GM12865 (cell line): ENCODE measurements around the gene ATG2B.

Experiments
- DNase-seq: peaks from one replicate; pipeline ENCODE4 v3.0.0; 2010; ENCODE audit warnings: low read depth
- H3K4me3 ChIP-seq: 2 replicates; pipeline ENCODE4 v1.5.1; 2011; ENCODE audit warnings: mild to moderate bottlenecking, low read depth, low read length, control low read depth
- TF ChIP-seq, protein P1 (sequence below): IDR thresholded peaks from 2 replicates; pipeline ENCODE4 v1.5.1; 2011; ENCODE audit warnings: low read length, control low read depth, low read depth, inconsistent platforms; ENCODE audit not compliant: insufficient read depth; ENCODE audit errors: missing control alignments

Gene ATG2B

GRCh38 chr14:96318836-96319235 is 44.3 kb downstream of the ATG2B start:
- DNase-seq = no peak
- no peak overlapping the region for H3K4me3 ChIP-seq
- TF ChIP-seq, protein P1, sequence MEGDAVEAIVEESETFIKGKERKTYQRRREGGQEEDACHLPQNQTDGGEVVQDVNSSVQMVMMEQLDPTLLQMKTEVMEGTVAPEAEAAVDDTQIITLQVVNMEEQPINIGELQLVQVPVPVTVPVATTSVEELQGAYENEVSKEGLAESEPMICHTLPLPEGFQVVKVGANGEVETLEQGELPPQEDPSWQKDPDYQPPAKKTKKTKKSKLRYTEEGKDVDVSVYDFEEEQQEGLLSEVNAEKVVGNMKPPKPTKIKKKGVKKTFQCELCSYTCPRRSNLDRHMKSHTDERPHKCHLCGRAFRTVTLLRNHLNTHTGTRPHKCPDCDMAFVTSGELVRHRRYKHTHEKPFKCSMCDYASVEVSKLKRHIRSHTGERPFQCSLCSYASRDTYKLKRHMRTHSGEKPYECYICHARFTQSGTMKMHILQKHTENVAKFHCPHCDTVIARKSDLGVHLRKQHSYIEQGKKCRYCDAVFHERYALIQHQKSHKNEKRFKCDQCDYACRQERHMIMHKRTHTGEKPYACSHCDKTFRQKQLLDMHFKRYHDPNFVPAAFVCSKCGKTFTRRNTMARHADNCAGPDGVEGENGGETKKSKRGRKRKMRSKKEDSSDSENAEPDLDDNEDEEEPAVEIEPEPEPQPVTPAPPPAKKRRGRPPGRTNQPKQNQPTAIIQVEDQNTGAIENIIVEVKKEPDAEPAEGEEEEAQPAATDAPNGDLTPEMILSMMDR = no peak

GRCh38 chr14:96316087-96316486 is 47.1 kb downstream of the ATG2B start:
- TF ChIP-seq, protein P1 = no peak
- H3K4me3 ChIP-seq = no peak overlapping the region
- no peak for DNase-seq

DNA sequence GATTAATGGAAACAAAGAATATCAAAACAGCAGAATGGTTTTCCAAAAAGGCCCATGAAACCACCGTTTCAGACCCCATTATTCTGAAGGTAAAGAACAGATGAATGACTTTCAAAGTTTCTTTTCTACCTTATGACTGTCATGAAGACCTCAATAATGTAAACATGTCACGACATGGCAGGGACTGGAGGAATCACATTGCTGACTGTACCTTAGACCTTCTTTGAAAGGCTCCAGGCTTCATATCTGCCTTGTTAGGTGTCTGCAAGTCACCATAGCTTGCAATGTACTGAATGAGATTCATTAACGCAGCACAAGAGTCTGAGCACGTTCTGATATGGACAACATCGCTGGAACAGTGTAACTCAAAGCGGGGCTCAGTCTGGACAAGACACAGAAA is 52.2 kb downstream of the ATG2B start:
- no peak for DNase-seq
- TF ChIP-seq, protein P1 = no peak
- H3K4me3 ChIP-seq = no peak overlapping the region

DNA sequence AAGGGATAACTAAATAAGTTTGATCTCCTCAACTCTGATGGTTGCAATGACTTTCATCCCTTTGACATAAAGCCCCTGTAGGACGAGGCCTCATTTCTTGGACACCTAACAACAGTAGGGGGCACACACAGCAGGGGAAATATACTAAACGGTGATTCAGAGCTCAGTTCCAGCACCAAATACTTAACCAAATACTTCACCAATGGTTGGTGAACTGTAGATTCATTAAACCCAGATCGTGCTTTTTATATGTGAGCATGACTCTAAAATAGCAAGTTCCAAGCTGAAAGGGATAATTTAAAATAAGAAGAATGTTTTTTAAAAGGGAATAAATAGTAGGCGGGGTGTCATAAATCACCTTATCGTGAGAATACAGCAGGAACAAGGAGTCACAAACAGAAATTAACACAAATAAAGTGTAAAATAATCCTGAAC is 53.2 kb downstream of the ATG2B start:
- no peak for DNase-seq
- no peak overlapping the region for H3K4me3 ChIP-seq
- TF ChIP-seq, protein P1 = no peak

- DNase-seq = no peak
- TF ChIP-seq, protein P1 = no peak
- H3K4me3 ChIP-seq = no peak overlapping the region
These were observed 53.8 kb downstream of the ATG2B start for GRCh38 chr14:96309133-96309895.

DNA sequence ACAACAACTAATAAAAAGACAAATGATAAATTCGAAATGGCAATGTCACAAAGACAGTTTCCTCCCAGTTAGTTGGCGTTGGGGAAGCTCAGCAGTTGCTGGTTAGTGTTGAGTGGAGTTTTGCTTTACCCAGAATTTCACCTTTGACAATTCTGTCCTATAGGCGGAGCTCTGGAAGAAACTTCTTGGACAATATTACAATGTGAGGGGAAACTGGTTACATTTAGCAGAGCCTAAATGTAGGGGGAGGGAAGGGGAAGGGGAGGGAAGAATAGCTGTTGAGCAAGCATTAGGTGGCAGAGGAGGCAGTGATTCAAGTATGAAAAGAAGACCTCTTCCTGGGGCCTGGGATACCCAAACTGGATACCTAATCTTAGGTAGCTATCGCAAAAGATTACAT is 55.7 kb downstream of the ATG2B start:
- DNase-seq = no peak
- TF ChIP-seq, protein P1 = no peak

DNA sequence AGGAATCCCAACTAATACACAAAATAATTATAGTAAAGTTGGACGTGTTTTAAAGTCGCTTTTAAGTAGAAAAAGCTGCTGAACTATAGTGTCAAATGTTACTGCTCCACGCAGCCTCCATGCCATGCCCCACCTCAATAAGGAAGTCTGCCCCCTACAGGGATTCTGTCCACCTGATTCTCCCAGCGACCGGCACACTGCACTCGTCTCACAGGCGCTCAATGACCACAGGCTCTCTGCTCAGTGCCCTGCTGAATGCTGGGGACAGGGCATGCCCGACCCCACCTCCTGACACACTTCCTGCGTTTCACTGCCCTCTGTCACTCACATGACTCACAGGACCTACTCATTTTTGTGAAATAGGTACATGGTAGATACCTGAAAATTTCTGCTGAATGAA is 58.2 kb downstream of the ATG2B start:
- no peak for DNase-seq
- no peak overlapping the region for H3K4me3 ChIP-seq
- TF ChIP-seq, protein P1 = no peak

More for the DNA sequence above, 55.7 kb downstream of the ATG2B start:
- no peak overlapping the region for H3K4me3 ChIP-seq
